IMR-90 (cell line): Measurements from ENCODE around the gene SYNPO2. TPM values are rescaled to one million over a fixed set of nuclear protein-coding genes. Genes with fewer than 3 reads are reported as not detected.

Experiments used
- ATAC-seq: fragments of 200-7000 bp; cut with Tn5 transposase; 2 replicates; pipeline ENCODE4 v1.9.1; 2020; ENCODE audit warnings: low read depth, mild to moderate bottlenecking, moderate library complexity
- BruUV-seq: library from RNA; stranded (reverse); fragments of 400-500 nt; replicated peaks from 2 replicates; lab custom pipeline; 2021; lab: Mats Ljungman, UMichigan
- CTCF ChIA-PET: fragments of 300-600 bp; formaldehyde crosslinking; extraction: SDS; loops from one replicate; lab custom pipeline; 2021; ENCODE audit warnings: antibody characterized with exemption; lab: Yijun Ruan, JAX
- POLR2A ChIA-PET: fragments of 300-600 bp; sonication (Branson Sonifier 250); formaldehyde crosslinking; loops from one replicate; lab custom pipeline; 2022; ENCODE audit warnings: antibody characterized with exemption; ENCODE audit not compliant: unreplicated experiment; lab: Charles Lee
- DNase-seq: peaks from one replicate; pipeline ENCODE4 v3.0.0; 2013
- H2AFZ ChIP-seq: replicated peaks from 2 replicates; pipeline ENCODE3; 2013; ENCODE audit warnings: low read length, mild to moderate bottlenecking; ENCODE audit not compliant: poor library complexity
- H2AK5ac ChIP-seq: 2 replicates; pipeline ENCODE4 v1.6.1; 2013; ENCODE audit warnings: low read depth, low read length, inconsistent platforms
- H2AK9ac ChIP-seq: replicated peaks from 2 replicates; pipeline ENCODE3; 2013; ENCODE audit warnings: mild to moderate bottlenecking, low read depth, low read length, moderate library complexity; ENCODE audit not compliant: poor library complexity
- H2BK120ac ChIP-seq: 2 replicates; pipeline ENCODE4 v1.6.1; 2013; ENCODE audit warnings: low read depth, low read length, inconsistent platforms
- H2BK15ac ChIP-seq: 3 replicates; pipeline ENCODE4 v1.6.1; 2013; ENCODE audit warnings: low read depth, low read length, inconsistent platforms
- H2BK20ac ChIP-seq: 2 replicates; pipeline ENCODE4 v1.6.1; 2013; ENCODE audit warnings: low read depth, mild to moderate bottlenecking, inconsistent platforms, low read length, moderate library complexity
- H2BK5ac ChIP-seq: 2 replicates; pipeline ENCODE4 v1.6.1; 2013; ENCODE audit warnings: mild to moderate bottlenecking, low read depth, low read length, inconsistent platforms; ENCODE audit not compliant: poor library complexity, severe bottlenecking
- H3K14ac ChIP-seq: replicated peaks from 2 replicates; pipeline ENCODE4 v1.6.1; 2013; ENCODE audit warnings: low read depth, low read length, inconsistent platforms
- H3K18ac ChIP-seq: 2 replicates; pipeline ENCODE4 v1.6.1; 2013; ENCODE audit warnings: low read depth, low read length, control low read depth
- H3K23ac ChIP-seq: 2 replicates; pipeline ENCODE4 v1.6.1; 2013; ENCODE audit warnings: low read depth, low read length, inconsistent platforms
- H3K27ac ChIP-seq: 2 replicates; pipeline ENCODE4 v1.5.1; 2013; ENCODE audit warnings: mild to moderate bottlenecking, control low read depth, low read length; ENCODE audit not compliant: insufficient read depth
- H3K27me3 ChIP-seq: 2 replicates; pipeline ENCODE4 v1.6.1; 2013; ENCODE audit warnings: low read length; ENCODE audit not compliant: control insufficient read depth, insufficient read depth
- H3K36me3 ChIP-seq: 2 replicates; pipeline ENCODE4 v1.6.1; 2013; ENCODE audit warnings: low read length, mixed read lengths; ENCODE audit not compliant: control insufficient read depth, insufficient read depth
- H3K4ac ChIP-seq: 2 replicates; pipeline ENCODE4 v1.6.1; 2013; ENCODE audit warnings: low read depth, low read length, inconsistent platforms
- H3K4me1 ChIP-seq: 2 replicates; pipeline ENCODE4 v1.6.1; 2013; ENCODE audit warnings: low read length, mixed read lengths; ENCODE audit not compliant: control insufficient read depth, insufficient read depth
- H3K4me2 ChIP-seq: 2 replicates; pipeline ENCODE4 v1.6.1; 2013; ENCODE audit warnings: low read depth, mild to moderate bottlenecking, control low read depth, low read length, moderate library complexity
- H3K4me3 ChIP-seq: 2 replicates; pipeline ENCODE4 v1.5.1; 2013; ENCODE audit warnings: low read depth, mild to moderate bottlenecking, control low read depth, low read length, moderate library complexity; ENCODE audit not compliant: insufficient read depth
- H3K56ac ChIP-seq: 2 replicates; pipeline ENCODE4 v1.6.1; 2013; ENCODE audit warnings: low read length, inconsistent platforms; ENCODE audit not compliant: insufficient read depth; ENCODE audit errors: extremely low read depth
- H3K79me1 ChIP-seq, 2 experiments: 2 replicates each; pipeline ENCODE4 v1.6.1; 2013; ENCODE audit warnings: low read length in 2 of 2, inconsistent platforms in 1 of 2, low read depth in 1 of 2
- H3K9ac ChIP-seq: 2 replicates; pipeline ENCODE4 v1.6.1; 2013; ENCODE audit warnings: low read depth, low read length, control low read depth
- H3K9me1 ChIP-seq: 2 replicates; pipeline ENCODE4 v1.6.1; 2013; ENCODE audit warnings: low read length, inconsistent platforms; ENCODE audit not compliant: insufficient read depth
- H3K9me3 ChIP-seq: 2 replicates; pipeline ENCODE4 v1.6.1; 2013; ENCODE audit warnings: low read length; ENCODE audit not compliant: control insufficient read depth, insufficient read depth
- H4K20me1 ChIP-seq: 2 replicates; pipeline ENCODE4 v1.6.1; 2013; ENCODE audit warnings: low read length, inconsistent platforms; ENCODE audit not compliant: insufficient read depth
- H4K5ac ChIP-seq: 2 replicates; pipeline ENCODE4 v1.6.1; 2013; ENCODE audit warnings: mild to moderate bottlenecking, low read depth, low read length, control low read depth
- H4K8ac ChIP-seq, 2 experiments: 2 replicates each; pipeline ENCODE4 v1.6.1; 2013; ENCODE audit warnings: low read depth in 2 of 2, low read length in 2 of 2, control low read depth in 1 of 2, inconsistent platforms in 1 of 2
- H4K91ac ChIP-seq: 2 replicates; pipeline ENCODE4 v1.6.1; 2013; ENCODE audit warnings: low read depth, low read length, inconsistent platforms; ENCODE audit not compliant: insufficient read depth
- FOS ChIP-seq: fragments of 150-350 bp; IDR thresholded peaks from 2 replicates; pipeline ENCODE4 v1.6.1; 2016; ENCODE audit warnings: low read depth, low read length
- WGBS, 2 experiments: methylation state at CpG; one replicate each; pipeline versions ENCODE4 v1.1.5 to v1.1.7; 2013; ENCODE audit warnings: missing lambda C conversion rate in 2 of 2; ENCODE audit not compliant: insufficient read length in 1 of 2; ENCODE audit errors: extremely low coverage in 2 of 2; 5-methylcytosine and 5-hydroxymethylcytosine counted together
- dilution Hi-C: fragments of 300-500 bp; cut with HindIII; formaldehyde crosslinking; loops from one replicate; pipeline ENCODE4 v1.14.3; 2018; ENCODE audit warnings: low sequenced_read_pairs; ENCODE audit not compliant: unreplicated experiment
- in situ Hi-C: fragments of 300-500 bp; cut with MboI; formaldehyde crosslinking; loops from 3 replicates; pipeline ENCODE4 v1.14.3; 2019; ENCODE audit warnings: low sequenced_read_pairs, inconsistent platforms, mixed read lengths
- intact Hi-C: fragments of 100-400 bp; cut with micrococcal nuclease; formaldehyde crosslinking; loops from 2 replicates; pipeline ENCODE4 v1.10.0; 2022
- polyA plus RNA-seq, 3 experiments: library from polyadenylated mRNA; depleted of rRNA; stranded (reverse); fragments of >200 nt; gene quantifications; 2 replicates each; pipeline ENCODE4 v1.2.3, GENCODE V29; 2012; ENCODE audit warnings: low replicate concordance in 1 of 3
- total RNA-seq: library from RNA; depleted of rRNA; stranded (reverse); fragments of >200 nt; gene quantifications from 2 replicates; pipeline ENCODE4 v1.2.3, GENCODE V29; 2012
- TF ChIP-seq, protein P1 (sequence below): fragments of 150-350 bp; IDR thresholded peaks from 2 replicates; pipeline ENCODE4 v1.6.1; 2016; ENCODE audit warnings: low read depth, mild to moderate bottlenecking, low read length, moderate library complexity, borderline replicate concordance

Gene SYNPO2
- total and polyA plus RNA-seq, 2 of the 4 experiments (the other 2 are of a cell fraction) = 0.99 to 1.8 TPM

DNA sequence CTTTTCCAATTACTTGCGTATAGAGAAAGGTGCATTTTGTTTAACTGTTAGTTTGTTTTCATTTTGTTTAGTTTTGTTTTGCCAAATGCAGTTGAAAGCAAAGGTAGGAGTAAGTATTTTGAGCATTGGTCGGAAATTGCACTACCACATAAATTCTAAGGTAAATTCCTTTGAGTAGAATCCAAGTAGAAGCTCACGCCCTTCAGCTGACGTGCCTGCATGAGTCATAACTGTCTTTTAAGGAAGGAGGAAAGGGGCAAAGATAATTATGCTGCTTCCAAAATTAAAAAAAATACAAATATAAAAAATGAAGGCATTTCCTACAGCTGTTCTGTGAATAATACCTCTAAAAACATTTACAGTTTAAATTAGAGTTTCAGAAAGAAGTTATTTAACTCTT is 136.8 kb downstream of the SYNPO2 start:
- Histone ChIP-seq H2AFZ (no peak overlapping the region), H2BK120ac (peak overlapping the region; percentile 94), H3K4me2 (peak overlapping the region; percentile 73; the same call in 1 of the 2 replicates), H4K8ac (peak overlapping the region; percentile 92 to 95; a peak in 3 of 4 replicates), H4K20me1 (no peaks in the 10 kb centered on the region), H3K27me3 (no peaks in the 10 kb centered on the region), H3K14ac (peak overlapping the region; percentile 92; the same call in 1 of the 2 replicates), H3K4ac (peak overlapping the region; percentile 73; the same call in 1 of the 2 replicates), H2AK5ac (no peak overlapping the region), H3K79me1 (peaks cover 0 to 7% of the 10 kb centered on the region in 2 experiments; a peak in 1 of 4 replicates), H3K9me1 (peaks cover 8% of the 10 kb centered on the region; the same call in 1 of the 2 replicates), H3K23ac (peak overlapping the region; percentile 64; the same call in 1 of the 2 replicates), H3K18ac (peak overlapping the region; percentile 96), H2BK15ac (peak overlapping the region; percentile 77; the same call in 1 of the 3 replicates), H3K36me3 (peaks cover 4% of the 10 kb centered on the region), H3K9me3 (no peaks in the 10 kb centered on the region), H2BK20ac (peak overlapping the region; percentile 94), H4K5ac (peak overlapping the region; percentile 87), H2BK5ac (peak overlapping the region; percentile 99), H3K4me1 (peaks cover 11% of the 10 kb centered on the region), H2AK9ac (no peak overlapping the region), H3K27ac (peak overlapping the region; percentile 81; the same call in 1 of the 2 replicates), H3K56ac (peak overlapping the region; percentile 93), H4K91ac (peak overlapping the region; percentile 88; the same call in 1 of the 2 replicates), H3K9ac (peak overlapping the region; percentile 64; the same call in 1 of the 2 replicates), H3K4me3 (no peak overlapping the region)
- intact Hi-C loops (no loop called here), in situ Hi-C loops (loop anchor here (5.0 kb wide), 1 partner anchor 38 kb away; no protein-coding TSS in a partner anchor), dilution Hi-C loops (no loop called here)
- no CpG with 5 or more reads among the region's 4 CpGs for WGBS, 2 experiments
- BruUV-seq = TSS peak; percentile 98
- ChIA-PET CTCF (interaction anchor here (1.4 to 1.9 kb wide), 3 partner anchors 9 to 44 kb away, joined by 3 to 15 read pairs (median 3); no protein-coding TSS in a partner anchor), POLR2A (interaction anchor here (0.5 to 1.2 kb wide), 3 partner anchors 8 to 598 kb away, joined by 3 to 9 read pairs (median 4); no protein-coding TSS in a partner anchor)
- ATAC-seq = peak; percentile 53
- peak; percentile 70 for DNase-seq
- TF ChIP-seq, protein P1, sequence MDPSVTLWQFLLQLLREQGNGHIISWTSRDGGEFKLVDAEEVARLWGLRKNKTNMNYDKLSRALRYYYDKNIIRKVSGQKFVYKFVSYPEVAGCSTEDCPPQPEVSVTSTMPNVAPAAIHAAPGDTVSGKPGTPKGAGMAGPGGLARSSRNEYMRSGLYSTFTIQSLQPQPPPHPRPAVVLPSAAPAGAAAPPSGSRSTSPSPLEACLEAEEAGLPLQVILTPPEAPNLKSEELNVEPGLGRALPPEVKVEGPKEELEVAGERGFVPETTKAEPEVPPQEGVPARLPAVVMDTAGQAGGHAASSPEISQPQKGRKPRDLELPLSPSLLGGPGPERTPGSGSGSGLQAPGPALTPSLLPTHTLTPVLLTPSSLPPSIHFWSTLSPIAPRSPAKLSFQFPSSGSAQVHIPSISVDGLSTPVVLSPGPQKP = no peak
- TF ChIP-seq FOS = peak; percentile 70
